HEK293 (cell line): ENCODE results near the gene TTLL9.

Experiments
- HOXC10 ChIP-seq: sonication (generic); formaldehyde crosslinking; IDR thresholded peaks from 2 replicates; pipeline ENCODE4 v1.8.1; 2023; ENCODE audit warnings: mild to moderate bottlenecking, missing genetic modification reagents
- IKZF3 ChIP-seq: fragments of 450-650 bp; IDR thresholded peaks from 2 replicates; pipeline ENCODE4 v1.5.0; 2018; ENCODE audit warnings: missing biosample characterization, mild to moderate bottlenecking, missing genetic modification characterization, moderate library complexity
- KLF10 ChIP-seq: fragments of 450-650 bp; IDR thresholded peaks from 2 replicates; pipeline ENCODE4 v1.5.1; 2018; ENCODE audit warnings: missing biosample characterization, mild to moderate bottlenecking, missing genetic modification characterization
- KLF8 ChIP-seq: fragments of 450-650 bp; formaldehyde crosslinking; IDR thresholded peaks from 2 replicates; pipeline ENCODE4 v1.5.1; 2016; ENCODE audit warnings: missing biosample characterization, missing genetic modification characterization
- TRIM28 ChIP-seq: IDR thresholded peaks from 2 replicates; pipeline ENCODE4 v1.6.1; 2011; ENCODE audit warnings: low read length, control low read depth, borderline replicate concordance
- YY1 ChIP-seq: fragments of 450-650 bp; formaldehyde crosslinking; IDR thresholded peaks from 2 replicates; pipeline ENCODE4 v1.5.1; 2018; ENCODE audit warnings: missing biosample characterization, missing genetic modification characterization
- ZFHX2 ChIP-seq: fragments of 450-650 bp; formaldehyde crosslinking; conservative IDR thresholded peaks from 2 replicates; pipeline ENCODE4 v1.5.1; 2016; ENCODE audit warnings: missing biosample characterization, missing genetic modification characterization
- ZFP41 ChIP-seq: fragments of 450-650 bp; formaldehyde crosslinking; IDR thresholded peaks from 2 replicates; pipeline ENCODE4 v1.5.1; 2016; ENCODE audit warnings: missing biosample characterization, missing genetic modification characterization, borderline replicate concordance
- ZNF112 ChIP-seq: fragments of 450-650 bp; formaldehyde crosslinking; IDR thresholded peaks from 2 replicates; pipeline ENCODE4 v1.5.0; 2017; ENCODE audit warnings: missing biosample characterization, missing genetic modification characterization
- ZNF132 ChIP-seq: fragments of 450-650 bp; formaldehyde crosslinking; IDR thresholded peaks from 2 replicates; pipeline ENCODE4 v1.5.1; 2017; ENCODE audit warnings: missing biosample characterization, missing genetic modification characterization, borderline replicate concordance
- ZNF133 ChIP-seq: fragments of 450-650 bp; formaldehyde crosslinking; IDR thresholded peaks from 2 replicates; pipeline ENCODE4 v1.5.1; 2016; ENCODE audit warnings: missing biosample characterization, missing genetic modification characterization
- ZNF169 ChIP-seq: fragments of 450-650 bp; formaldehyde crosslinking; IDR thresholded peaks from 2 replicates; pipeline ENCODE4 v1.5.1; 2016; ENCODE audit warnings: missing biosample characterization, missing genetic modification characterization
- ZNF266 ChIP-seq: fragments of 450-650 bp; formaldehyde crosslinking; IDR thresholded peaks from 2 replicates; pipeline ENCODE4 v1.5.1; 2016; ENCODE audit warnings: missing biosample characterization, missing genetic modification characterization, low read depth
- ZNF311 ChIP-seq: fragments of 450-650 bp; formaldehyde crosslinking; IDR thresholded peaks from 2 replicates; pipeline ENCODE4 v1.5.1; 2017; ENCODE audit warnings: missing biosample characterization, missing genetic modification characterization, borderline replicate concordance
- ZNF501 ChIP-seq: fragments of 450-650 bp; formaldehyde crosslinking; IDR thresholded peaks from 2 replicates; pipeline ENCODE4 v1.5.1; 2016; ENCODE audit warnings: missing biosample characterization, missing genetic modification characterization
- ZNF529 ChIP-seq: fragments of 450-650 bp; formaldehyde crosslinking; IDR thresholded peaks from 2 replicates; pipeline ENCODE4 v1.5.1; 2017; ENCODE audit warnings: missing genetic modification characterization, missing biosample characterization; ENCODE audit not compliant: insufficient replicate concordance
- ZNF548 ChIP-seq: fragments of 450-650 bp; formaldehyde crosslinking; IDR thresholded peaks from 2 replicates; pipeline ENCODE4 v1.5.1; 2016; ENCODE audit warnings: missing biosample characterization, missing genetic modification characterization
- ZNF600 ChIP-seq: fragments of 450-650 bp; formaldehyde crosslinking; IDR thresholded peaks from 2 replicates; pipeline ENCODE4 v1.5.1; 2016; ENCODE audit warnings: missing biosample characterization, missing genetic modification characterization
- ZNF626 ChIP-seq: fragments of 450-650 bp; sonication (Bioruptor Pico); formaldehyde crosslinking; IDR thresholded peaks from 2 replicates; pipeline ENCODE4 v1.5.1; 2018; ENCODE audit warnings: missing biosample characterization, missing genetic modification characterization, inconsistent platforms
- ZNF658 ChIP-seq: fragments of 450-650 bp; formaldehyde crosslinking; IDR thresholded peaks from 2 replicates; pipeline ENCODE4; 2016; ENCODE audit warnings: missing biosample characterization, missing genetic modification characterization
- ZNF660 ChIP-seq: fragments of 450-650 bp; IDR thresholded peaks from 2 replicates; pipeline ENCODE4 v1.5.1; 2018; ENCODE audit warnings: missing biosample characterization, mild to moderate bottlenecking, missing genetic modification characterization
- ZSCAN30 ChIP-seq: fragments of 450-650 bp; IDR thresholded peaks from 2 replicates; pipeline ENCODE4 v1.5.1; 2018; ENCODE audit warnings: missing biosample characterization, mild to moderate bottlenecking, missing genetic modification characterization, moderate library complexity
- TF ChIP-seq, protein P1 (sequence below): fragments of 450-650 bp; formaldehyde crosslinking; IDR thresholded peaks from 2 replicates; pipeline ENCODE4 v1.5.1; 2017; ENCODE audit warnings: missing biosample characterization, missing genetic modification characterization
- TF ChIP-seq, protein P2 (sequence below): fragments of 450-650 bp; formaldehyde crosslinking; IDR thresholded peaks from 2 replicates; pipeline ENCODE4 v1.5.1; 2016; ENCODE audit warnings: missing biosample characterization, missing genetic modification characterization
- TF ChIP-seq, protein P3 (sequence below): fragments of 450-650 bp; formaldehyde crosslinking; IDR thresholded peaks from 2 replicates; pipeline ENCODE4 v1.5.1; 2016; ENCODE audit warnings: missing biosample characterization, missing genetic modification characterization
- TF ChIP-seq, protein P4 (sequence below): fragments of 450-650 bp; formaldehyde crosslinking; IDR thresholded peaks from 2 replicates; pipeline ENCODE4 v1.5.1; 2016; ENCODE audit warnings: missing biosample characterization, missing genetic modification characterization, low read depth
- TF ChIP-seq, protein P5 (sequence below): fragments of 450-650 bp; formaldehyde crosslinking; IDR thresholded peaks from 2 replicates; pipeline ENCODE4 v1.5.1; 2016; ENCODE audit warnings: missing biosample characterization, missing genetic modification characterization, borderline replicate concordance
- TF ChIP-seq, protein P6 (sequence below): fragments of 450-650 bp; formaldehyde crosslinking; optimal IDR thresholded peaks from 2 replicates; pipeline ENCODE3; 2016; ENCODE audit warnings: missing biosample characterization, mild to moderate bottlenecking, missing genetic modification characterization

Gene TTLL9

DNA sequence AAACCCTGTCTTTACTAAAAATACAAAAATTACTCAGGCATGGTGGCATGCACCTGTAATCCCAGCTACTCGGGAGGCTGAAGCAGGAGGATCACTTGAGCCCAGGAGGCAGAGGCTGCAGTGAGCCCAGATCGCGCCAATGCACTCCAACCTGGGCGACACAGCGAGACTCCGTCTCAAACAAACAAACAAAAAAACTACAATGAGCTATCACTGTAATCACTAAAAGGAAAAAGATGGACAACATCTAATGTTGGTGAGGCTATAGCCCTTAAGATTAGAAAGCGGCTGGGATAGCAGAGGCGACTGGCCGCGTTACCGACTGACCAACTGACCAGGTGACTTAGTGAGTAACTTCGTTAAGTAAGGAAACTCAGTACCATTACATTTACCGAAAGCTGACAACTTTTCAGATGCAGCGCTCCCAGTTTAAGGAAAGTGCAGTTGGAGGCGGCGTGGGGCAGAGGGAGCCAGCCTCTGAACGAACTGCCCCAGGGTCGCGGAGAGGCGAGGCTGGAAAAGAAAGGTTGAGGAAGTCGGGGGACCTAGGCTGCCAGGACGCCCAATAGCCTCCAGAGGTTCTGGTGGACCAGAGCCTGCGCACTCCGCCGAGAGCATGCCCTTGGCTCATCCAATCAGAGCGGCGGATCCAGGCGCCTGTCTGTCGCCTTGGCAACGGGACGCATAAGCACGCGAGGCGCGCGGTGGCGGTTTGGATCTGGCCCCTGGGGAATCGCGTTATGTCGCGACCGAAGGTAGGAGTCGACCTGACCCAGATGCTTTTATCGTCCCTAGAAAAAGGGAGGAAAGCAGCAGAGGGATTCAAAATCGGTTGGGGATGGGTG, 8.9 kb downstream of the TTLL9 start (continued):
- TF ChIP-seq ZNF529 (no peak), YY1 (tag by site-specific recombination) (no peak), TRIM28 (no peak), ZNF600 (peak; percentile 46), ZNF658 (no peak), KLF8 (tag by site-specific recombination) (0 out of 2 replicates have a peak, but pooled peaks have one; percentile 48), ZFHX2 (tag by site-specific recombination) (no peak; the same call in 1 of the 2 replicates), ZNF548 (tag by site-specific recombination) (no peak), ZNF626 (no peak), ZNF132 (tag by site-specific recombination) (no peak), ZNF311 (tag by site-specific recombination) (no peak), ZFP41 (tag by site-specific recombination) (no peak), ZNF112 (tag by site-specific recombination) (no peak), ZNF660 (tag by site-specific recombination) (no peak), ZNF501 (tag by site-specific recombination) (no peak), IKZF3 (0 out of 2 replicates have a peak, but pooled peaks have one; percentile 7), ZNF169 (tag by site-specific recombination) (no peak), KLF10 (tag by site-specific recombination) (0 out of 2 replicates have a peak, but pooled peaks have one; percentile 38), ZNF266 (no peak), HOXC10 (CRISPR knock-in tag) (no peak), ZNF133 (tag by site-specific recombination) (no peak), ZSCAN30 (no peak)
- TF ChIP-seq, protein P1, sequence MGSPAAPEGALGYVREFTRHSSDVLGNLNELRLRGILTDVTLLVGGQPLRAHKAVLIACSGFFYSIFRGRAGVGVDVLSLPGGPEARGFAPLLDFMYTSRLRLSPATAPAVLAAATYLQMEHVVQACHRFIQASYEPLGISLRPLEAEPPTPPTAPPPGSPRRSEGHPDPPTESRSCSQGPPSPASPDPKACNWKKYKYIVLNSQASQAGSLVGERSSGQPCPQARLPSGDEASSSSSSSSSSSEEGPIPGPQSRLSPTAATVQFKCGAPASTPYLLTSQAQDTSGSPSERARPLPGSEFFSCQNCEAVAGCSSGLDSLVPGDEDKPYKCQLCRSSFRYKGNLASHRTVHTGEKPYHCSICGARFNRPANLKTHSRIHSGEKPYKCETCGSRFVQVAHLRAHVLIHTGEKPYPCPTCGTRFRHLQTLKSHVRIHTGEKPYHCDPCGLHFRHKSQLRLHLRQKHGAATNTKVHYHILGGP (tag by site-specific recombination), result no peak
- TF ChIP-seq, protein P2, sequence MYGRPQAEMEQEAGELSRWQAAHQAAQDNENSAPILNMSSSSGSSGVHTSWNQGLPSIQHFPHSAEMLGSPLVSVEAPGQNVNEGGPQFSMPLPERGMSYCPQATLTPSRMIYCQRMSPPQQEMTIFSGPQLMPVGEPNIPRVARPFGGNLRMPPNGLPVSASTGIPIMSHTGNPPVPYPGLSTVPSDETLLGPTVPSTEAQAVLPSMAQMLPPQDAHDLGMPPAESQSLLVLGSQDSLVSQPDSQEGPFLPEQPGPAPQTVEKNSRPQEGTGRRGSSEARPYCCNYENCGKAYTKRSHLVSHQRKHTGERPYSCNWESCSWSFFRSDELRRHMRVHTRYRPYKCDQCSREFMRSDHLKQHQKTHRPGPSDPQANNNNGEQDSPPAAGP (tag by site-specific recombination), result no peak
- TF ChIP-seq, protein P3, sequence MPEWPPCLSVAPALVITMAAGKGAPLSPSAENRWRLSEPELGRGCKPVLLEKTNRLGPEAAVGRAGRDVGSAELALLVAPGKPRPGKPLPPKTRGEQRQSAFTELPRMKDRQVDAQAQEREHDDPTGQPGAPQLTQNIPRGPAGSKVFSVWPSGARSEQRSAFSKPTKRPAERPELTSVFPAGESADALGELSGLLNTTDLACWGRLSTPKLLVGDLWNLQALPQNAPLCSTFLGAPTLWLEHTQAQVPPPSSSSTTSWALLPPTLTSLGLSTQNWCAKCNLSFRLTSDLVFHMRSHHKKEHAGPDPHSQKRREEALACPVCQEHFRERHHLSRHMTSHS (tag by site-specific recombination), result no peak
- TF ChIP-seq, protein P4, sequence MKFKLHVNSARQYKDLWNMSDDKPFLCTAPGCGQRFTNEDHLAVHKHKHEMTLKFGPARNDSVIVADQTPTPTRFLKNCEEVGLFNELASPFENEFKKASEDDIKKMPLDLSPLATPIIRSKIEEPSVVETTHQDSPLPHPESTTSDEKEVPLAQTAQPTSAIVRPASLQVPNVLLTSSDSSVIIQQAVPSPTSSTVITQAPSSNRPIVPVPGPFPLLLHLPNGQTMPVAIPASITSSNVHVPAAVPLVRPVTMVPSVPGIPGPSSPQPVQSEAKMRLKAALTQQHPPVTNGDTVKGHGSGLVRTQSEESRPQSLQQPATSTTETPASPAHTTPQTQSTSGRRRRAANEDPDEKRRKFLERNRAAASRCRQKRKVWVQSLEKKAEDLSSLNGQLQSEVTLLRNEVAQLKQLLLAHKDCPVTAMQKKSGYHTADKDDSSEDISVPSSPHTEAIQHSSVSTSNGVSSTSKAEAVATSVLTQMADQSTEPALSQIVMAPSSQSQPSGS (tag by site-specific recombination), result no peak
- TF ChIP-seq, protein P5, sequence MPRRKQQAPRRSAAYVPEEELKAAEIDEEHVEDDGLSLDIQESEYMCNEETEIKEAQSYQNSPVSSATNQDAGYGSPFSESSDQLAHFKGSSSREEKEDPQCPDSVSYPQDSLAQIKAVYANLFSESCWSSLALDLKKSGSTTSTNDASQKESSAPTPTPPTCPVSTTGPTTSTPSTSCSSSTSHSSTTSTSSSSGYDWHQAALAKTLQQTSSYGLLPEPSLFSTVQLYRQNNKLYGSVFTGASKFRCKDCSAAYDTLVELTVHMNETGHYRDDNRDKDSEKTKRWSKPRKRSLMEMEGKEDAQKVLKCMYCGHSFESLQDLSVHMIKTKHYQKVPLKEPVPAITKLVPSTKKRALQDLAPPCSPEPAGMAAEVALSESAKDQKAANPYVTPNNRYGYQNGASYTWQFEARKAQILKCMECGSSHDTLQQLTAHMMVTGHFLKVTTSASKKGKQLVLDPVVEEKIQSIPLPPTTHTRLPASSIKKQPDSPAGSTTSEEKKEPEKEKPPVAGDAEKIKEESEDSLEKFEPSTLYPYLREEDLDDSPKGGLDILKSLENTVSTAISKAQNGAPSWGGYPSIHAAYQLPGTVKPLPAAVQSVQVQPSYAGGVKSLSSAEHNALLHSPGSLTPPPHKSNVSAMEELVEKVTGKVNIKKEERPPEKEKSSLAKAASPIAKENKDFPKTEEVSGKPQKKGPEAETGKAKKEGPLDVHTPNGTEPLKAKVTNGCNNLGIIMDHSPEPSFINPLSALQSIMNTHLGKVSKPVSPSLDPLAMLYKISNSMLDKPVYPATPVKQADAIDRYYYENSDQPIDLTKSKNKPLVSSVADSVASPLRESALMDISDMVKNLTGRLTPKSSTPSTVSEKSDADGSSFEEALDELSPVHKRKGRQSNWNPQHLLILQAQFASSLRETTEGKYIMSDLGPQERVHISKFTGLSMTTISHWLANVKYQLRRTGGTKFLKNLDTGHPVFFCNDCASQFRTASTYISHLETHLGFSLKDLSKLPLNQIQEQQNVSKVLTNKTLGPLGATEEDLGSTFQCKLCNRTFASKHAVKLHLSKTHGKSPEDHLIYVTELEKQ, result no peak
- TF ChIP-seq, protein P6, sequence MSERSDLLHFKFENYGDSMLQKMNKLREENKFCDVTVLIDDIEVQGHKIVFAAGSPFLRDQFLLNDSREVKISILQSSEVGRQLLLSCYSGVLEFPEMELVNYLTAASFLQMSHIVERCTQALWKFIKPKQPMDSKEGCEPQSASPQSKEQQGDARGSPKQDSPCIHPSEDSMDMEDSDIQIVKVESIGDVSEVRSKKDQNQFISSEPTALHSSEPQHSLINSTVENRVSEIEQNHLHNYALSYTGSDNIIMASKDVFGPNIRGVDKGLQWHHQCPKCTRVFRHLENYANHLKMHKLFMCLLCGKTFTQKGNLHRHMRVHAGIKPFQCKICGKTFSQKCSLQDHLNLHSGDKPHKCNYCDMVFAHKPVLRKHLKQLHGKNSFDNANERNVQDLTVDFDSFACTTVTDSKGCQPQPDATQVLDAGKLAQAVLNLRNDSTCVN (tag by site-specific recombination), result peak; percentile 58
